ENCODE data around the gene ANO2.

Gene ANO2

DNA sequence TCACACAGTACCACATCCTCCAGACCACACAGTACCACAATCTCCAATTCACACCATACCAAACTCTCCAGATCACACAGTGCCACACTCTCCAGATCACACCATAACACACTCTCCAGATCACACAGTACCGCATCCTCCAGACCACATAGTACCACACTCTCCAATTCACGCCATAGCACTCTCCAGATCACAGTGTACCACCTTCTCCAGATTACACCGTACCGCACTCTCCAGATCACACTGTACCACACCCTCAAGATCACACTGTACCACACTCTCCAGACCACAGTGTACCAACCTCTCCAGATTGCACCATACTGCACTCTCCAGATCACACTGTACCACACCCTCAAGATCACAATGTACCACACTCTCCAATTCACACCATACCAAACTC lies 328.2 kb downstream of the ANO2 start:
- DNase-seq, result no peak

DNA sequence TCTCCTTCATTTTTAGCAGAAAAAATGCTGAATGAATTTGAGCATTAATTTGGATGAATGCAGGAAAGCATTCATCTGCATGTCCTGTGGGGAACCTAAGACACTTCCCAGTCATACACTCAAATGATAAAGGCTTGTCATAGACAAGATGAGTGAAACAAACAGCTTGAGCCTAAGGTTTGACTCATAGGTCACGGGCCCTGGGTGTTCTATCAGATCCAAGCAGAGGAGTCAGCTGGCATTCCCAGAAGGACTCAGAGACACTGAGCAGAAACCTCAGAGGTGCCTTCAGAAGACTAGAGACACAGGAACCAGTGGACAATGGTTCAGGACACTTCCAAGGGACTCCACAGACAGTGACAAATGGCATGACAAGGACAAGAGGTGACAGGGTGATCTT lies 329.3 kb downstream of the ANO2 start:
- no peak for DNase-seq

DNA sequence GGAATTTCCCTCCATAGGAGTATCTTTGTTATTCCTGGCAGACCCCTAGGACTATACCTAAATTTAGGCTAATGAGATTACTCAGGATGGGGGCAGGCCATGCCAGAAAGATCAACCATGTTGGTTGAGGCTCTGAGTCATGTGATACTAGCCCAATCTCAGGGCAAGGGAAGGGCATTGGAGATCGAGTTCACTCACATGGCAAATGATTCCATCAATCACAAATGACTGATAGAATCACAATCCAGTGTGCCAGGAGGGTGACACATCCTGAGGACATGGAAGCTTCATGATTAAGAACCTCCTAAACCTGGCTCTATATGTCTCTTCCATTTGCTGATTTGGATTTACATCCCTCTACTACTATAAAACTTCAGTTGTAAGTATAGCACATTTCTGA lies 330.8 kb downstream of the ANO2 start:
- no peak for DNase-seq

DNA sequence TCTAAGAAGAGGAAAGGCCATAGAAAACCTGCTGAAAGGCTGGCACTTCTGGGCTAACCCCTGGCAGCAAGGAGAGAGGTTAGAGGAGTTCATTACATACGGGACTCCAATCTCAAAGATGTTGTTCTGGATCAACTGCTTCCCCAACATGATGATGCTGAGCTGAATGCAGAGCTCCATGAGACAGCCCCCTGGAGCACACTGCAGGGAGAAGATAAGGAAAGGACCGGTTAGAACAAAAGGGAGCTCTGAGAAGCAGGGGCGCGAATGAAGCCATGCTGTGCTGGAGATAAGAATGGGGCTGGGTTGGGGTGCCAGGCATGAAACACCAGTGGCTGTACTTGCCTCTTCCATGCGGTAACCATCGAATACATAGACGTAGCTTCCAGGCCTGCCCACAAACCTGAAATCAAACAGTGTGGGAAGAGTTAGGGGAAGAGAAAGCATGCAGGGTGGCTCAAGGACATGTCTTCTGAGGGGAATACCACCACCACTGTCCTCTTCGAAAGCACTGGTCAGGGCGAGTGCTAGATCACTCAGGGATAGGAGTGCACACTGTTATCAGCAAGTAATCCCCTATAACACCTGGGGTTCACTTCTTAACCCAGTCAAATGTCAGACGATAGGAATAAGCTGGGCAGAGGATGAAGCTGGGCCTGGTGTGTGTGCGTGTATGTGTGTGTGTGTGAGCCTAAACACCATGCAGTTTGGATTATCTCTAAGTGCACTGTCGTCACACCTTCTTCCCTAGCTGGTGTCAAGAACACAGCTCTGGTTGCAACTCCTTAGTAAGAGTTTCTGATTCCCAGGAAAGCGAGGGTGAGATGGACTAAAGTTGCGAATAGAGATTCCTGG lies 332.3 kb downstream of the ANO2 start:
- no peak for DNase-seq

DNA sequence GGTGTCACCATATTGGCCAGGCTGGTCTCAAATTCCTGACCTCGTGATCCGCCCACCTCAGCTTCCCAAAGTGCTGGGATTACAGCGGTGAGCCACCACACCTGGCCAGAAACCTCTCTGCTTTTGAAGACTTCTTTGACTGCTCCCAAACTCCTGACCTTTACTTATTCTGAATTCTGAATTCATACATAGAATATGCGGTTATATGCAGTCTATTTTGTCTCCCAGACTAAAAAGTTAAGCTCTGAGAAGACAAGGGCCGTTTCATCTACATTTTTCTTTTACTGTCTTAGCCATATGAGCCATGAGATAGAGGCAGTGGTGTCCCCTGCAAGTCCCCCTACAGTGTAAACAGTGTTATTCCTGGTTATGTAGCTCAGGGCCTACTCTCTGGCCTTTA lies 333.9 kb downstream of the ANO2 start:
- DNase-seq, result no peak

DNA sequence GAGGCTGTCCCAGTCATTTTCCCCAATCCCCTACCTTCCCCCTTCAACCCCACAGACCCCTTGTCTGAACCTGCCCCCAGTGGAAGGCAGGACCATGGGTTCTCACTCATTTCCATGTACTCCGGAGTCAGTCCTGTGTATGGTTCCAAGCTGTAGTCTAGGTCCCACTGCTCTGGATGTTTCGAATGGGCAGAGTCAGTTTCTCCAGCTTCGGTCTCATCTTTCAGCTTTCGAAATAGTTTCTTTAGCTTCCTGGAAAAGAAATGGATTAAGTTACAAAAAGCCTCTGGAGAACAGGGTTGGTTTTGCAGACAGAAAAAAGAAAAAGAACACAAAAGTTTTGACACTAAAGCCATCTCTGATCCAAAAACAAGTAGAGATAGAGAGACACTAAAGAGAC lies 345.7 kb downstream of the ANO2 start:
- no peak for DNase-seq

DNA sequence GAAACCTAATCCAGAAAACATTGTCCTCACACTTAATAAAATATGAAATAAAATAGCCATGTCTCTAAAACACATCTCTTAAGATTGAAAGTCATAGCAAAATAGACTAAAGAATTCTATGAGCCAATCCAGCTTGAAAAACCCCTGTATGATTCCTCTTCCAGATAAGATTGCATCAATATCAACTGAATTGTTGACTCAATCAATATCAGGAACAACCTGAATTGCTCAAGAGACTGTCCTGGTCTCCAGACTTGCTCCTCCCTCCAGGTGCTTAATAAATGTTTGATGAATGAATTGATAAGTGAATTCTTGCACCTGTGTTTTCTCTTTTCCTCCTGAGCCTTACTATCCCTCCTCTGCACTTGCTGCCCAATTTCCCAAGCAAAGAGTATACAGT lies 351.1 kb downstream of the ANO2 start:
- no peak for DNase-seq

DNA sequence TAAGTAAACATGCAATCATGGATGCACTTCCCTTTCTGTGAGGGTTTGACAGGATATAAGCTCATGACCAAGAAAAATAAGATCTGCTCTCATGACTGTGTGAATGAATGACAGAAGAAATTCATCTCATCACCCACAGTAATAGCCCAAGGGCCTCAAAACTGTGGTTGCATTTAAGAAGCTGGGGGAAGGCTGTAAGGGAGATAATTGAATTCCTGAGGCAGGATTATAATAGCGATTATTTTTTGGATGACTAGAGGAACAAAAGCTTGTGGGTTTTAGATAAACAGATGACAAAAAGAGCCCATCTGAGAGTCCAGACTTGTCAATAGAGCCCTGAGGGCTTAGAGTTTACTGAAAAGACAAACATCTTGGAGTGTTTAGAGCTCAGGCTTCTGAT lies 352.0 kb downstream of the ANO2 start:
- no peak for DNase-seq

DNA sequence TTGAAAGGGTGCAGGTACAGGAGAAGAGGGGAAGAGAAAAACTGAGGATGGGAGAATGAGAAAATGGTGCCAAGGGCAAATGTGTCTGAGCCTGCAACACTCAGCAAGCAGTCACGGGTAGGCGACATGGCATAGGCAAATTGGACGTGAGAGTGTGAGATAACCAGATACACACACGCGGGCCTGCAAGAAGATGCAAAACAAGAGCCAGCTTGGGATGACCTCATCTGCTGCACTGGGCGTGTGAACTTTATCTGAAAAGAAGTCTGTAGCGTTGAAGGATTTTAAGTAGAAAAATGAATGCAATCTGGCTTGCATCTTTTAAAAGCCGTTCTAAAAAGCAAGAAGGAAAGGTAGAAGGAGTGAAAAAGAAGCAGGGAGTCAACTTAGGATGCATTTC lies 352.7 kb downstream of the ANO2 start:
- DNase-seq, result no peak

DNA sequence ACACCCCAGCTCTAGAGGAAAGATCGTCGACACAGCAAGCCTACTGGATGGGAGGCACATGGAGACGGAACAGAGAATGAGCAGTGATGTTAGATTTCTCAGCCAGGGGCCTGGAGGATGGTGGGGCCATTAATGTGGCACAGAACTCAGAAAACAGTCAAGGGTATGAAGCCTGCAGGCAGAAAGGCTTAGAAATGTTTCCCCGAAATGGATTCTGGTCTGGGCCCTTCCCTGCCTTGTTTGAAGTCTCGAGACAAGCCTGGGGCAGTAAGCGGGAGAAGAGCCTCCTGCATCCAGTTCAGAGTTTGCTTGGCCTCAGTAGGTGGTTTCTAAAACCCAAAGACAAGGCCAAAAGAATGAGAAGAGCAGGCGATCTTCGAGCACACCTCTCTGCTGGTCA lies 354.7 kb downstream of the ANO2 start:
- no peak for DNase-seq

DNA sequence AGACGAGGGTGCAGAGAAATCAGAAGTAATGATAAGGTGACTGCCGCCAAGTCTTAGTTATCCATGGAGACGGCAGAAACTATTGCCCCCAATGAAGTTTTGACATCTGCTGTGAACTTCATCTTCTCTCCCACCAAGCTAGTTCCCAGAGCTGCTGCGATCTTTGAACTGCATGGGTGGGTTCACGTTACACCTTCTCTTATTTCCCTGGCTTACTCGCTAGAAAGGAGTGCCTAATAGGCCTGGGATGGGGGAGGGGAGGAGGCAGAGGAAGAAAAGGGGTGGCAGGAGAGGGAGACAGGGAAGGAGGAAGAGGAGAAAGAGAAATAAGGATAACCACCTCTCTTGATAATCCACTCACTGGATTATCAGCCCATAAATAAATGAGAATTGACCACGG lies 356.0 kb downstream of the ANO2 start:
- DNase-seq, result no peak

DNA sequence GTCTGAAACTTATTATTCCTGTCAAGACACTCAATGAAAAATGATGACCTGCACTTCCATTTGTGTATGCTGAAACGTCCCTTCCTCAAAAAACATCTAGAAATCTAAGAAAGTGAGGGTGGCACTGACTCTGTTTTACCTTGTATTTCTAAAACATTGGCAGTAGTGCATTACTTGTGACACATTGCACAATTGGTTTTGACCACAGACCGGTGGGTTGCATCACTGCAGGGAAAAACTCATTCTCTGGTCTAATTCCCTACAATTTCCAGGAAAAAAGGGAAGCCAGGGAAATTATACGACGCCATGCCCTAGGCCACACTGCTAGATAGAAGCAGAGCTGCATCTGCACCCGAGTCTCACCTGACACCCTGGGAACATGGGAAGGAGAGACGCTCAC lies 356.5 kb downstream of the ANO2 start:
- no peak for DNase-seq

DNA sequence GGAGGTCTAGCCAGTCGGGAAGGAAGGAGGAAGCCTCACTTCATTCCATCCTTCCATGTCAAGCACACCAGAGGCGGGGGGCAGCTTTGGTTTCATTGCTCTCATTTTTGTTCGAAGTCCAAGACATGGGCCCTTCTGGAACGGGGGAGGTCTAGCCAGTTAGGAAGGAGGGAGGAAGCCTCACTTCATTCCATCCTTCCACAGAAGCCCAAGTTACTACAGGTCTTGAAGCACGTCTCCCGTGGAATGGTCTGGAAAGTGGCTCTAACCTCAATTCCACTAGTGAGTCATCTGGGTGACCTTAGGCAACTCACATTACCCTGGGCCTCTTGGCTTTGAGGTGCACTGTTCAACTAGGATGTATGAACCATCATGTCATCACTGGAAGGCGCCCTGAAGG lies 356.9 kb downstream of the ANO2 start:
- DNase-seq, result no peak

DNA sequence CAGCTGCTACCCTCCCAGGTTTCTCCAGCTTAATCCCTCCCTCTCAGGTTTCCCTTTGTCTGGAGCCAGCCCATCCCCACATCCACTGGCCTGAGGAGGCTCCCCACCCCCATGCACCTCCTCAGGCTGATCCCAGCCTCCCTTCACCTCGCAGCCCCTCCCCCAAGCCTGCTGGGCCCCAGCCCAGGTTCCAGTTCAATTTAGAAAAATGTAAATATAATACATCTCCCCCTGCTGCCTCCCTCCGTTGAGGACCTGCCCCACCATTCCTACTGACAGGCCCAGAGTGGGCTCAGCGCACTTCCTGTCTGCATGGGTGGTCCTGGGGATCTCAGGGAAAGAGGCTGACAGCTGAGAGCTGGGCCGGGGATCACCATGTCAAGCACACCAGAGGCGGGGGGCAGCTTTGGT lies 357.3 kb downstream of the ANO2 start:
- no peak for DNase-seq

DNA sequence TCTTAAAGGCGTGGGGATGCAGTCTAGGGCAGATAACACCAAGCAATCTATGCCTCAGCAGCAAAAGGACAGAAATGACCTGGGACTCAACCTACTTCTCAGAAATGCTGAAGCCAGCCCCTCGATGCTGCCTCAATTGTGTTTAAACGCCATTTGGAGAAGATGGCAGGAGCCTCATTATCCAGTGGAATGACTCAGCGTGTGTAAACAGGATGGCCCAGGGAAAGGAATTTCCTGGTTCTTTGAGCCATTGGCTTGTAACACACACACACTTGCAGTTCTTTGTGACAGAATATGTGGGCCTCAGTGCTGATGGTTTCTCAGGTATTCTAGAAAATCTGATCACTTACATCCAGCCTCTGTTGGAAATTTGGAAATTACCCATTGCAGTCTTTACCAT lies 358.9 kb downstream of the ANO2 start:
- DNase-seq, result no peak

DNA sequence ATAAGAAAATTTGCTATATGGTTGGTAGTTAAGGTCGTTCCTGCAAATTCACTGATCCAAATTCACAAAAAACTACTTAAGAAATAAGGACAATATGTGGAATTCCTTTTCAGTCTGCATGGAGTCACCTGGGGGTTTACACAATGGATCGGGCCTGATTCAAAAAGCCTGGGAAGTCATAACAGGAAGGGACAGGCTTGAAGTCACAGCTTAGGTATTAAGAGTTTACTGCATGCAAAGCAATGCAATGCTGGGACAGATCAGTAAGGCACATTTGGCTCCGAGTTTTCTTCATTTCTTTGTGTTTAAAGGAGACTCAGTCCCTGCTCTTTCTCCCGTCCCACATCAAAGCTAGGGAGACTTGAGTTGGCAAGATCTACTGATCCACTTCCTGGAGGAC lies 359.9 kb downstream of the ANO2 start:
- DNase-seq, result no peak

DNA sequence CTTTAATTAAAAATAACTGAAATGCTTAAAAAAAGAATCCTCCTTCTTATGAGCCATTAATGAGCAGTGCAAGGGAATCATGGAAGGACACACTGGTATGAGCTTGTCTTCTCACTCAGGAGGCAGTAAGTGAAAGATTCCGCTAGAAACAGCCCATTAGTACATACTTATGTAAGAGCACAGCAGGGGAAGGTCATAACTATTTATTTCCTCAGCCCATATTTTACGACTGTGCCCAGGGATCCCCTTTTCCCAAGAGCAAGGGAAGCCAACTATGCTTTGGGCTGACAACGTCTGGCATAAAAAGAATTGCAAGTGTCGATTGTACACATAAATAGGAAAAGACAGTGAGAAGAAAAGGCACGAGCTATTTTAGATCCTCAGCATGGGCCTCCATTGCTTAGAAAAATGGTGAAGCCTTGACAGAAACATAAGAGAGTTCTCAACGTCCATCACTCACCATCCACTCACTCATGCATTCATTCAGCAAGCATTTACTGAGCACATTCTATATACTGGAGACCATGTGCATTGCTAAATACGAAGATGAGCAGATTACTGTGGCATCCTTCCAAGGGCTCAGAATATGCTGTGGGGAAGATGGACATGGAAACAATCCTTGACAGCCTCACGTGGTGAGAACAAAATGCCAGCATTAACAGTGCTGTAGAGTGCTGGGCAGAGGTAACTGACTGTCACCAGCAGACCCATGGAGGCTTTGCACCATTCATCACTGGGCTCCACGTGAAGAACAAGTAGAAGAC lies 360.5 kb downstream of the ANO2 start:
- DNase-seq, result no peak

DNA sequence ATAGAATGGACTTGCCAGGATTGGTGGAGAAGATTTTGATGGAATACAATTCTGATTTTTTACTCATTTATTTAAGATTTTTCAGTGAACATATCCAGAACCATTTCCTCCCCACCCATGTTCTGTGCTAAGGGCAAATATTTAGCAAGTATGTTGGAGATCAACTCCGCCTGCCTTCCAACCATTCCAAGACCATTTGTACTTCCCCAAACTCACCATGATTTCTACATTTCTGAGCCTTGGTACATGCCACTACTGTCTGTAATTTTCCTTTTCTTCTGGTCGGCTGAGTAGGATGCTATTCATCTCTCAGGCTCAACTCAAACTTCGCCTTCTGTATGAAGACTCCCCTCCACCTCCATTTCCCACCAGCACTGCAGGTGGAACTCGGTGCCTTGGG lies 362.5 kb downstream of the ANO2 start:
- no peak for DNase-seq

DNA sequence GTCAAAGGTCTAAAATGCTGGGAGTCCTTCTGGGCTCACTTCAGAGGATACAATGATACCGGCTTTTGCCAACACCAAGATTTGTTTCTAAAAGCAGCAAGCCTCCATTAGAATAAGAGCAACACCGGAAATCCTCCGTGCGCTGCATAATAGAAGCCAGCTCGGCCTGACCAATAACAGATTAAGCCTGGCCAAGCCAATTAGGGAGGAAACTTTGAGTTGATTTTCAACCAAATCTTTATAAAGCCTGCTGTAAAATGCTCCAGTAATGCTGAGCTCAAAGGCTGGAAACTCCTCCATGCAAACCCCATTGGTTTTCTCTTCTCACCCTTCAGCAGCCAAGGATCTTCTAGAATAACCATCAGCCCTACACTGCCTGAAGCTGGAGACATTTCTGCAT lies 363.0 kb downstream of the ANO2 start:
- peak in 1 of 14 donors; percentile 2 for DNase-seq

DNA sequence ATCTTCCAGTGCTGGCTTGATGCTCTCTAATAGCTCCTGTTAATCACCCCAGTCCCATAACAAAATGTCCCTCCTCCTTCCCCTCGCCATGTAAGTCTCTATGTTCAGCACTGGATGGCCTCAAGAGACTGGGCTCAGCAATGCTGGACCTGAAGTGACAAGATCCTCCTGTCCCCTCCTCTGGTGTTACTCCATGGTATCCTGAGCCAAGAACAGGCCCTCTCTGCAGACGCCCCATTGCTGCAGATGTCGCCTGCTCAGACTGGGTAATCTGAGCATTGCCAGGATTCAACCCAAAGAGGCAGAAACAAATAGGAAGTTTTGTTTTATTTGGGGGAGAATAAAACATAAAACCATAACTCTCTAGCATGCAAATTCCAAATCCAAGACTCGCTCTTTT lies 363.4 kb downstream of the ANO2 start:
- DNase-seq, result no peak

DNA sequence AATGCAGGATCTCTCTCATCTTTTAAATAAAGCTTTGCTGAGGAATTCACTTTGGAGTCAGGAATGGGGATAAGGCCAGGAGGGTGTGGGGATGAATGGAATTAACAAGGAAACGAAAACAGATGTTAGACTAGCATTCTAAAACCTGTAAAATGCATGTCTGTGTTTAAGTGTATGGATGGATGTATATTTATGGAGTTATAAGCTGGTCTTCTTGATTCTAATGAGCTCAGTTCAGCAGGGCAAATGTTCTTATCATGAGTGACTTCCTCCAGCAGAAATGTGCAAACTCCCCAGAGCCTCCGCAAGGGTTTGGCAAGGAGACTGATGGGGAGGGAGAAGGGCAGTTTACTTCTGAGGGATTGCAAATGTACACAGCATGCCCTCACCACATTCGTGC lies 364.0 kb downstream of the ANO2 start:
- DNase-seq, result no peak

DNA sequence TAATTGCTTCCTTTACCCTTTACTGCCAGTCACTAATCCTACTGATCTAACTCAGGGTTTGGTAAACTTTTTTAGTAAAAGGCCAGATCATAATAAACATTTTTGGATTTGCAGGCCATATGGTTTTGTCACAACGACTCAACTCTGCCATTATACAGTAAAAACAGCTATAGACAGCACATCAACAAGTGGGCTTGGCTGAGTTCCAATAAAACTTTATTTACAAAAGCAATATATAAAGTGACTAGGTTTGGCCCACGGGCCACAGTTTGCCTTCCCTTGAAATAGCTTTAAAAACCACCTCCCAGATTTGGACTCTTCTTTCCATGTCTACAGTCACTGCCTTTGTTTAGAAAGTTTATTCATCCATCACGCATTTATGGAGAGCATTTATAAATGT lies 366.3 kb downstream of the ANO2 start:
- DNase-seq, result no peak

DNA sequence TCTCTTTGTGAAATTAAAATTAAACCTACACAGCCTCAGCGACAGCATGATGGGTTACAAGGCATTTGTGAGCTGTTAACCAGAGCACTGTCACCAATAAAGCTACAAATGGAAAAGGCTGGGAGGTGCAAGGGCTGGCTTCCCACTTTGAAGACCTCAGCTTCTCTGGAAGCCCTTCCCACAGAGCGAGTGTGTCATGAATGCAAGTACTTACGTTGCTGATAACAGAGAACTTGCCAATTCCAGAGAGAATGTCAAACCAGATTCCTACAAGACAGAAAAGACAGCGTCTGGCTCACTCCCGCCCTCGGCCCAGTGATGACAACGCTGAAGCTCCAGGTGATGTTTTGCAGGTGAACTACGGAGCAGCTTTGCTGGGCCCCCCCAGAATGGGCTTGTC lies 367.3 kb downstream of the ANO2 start:
- no peak for DNase-seq

DNA sequence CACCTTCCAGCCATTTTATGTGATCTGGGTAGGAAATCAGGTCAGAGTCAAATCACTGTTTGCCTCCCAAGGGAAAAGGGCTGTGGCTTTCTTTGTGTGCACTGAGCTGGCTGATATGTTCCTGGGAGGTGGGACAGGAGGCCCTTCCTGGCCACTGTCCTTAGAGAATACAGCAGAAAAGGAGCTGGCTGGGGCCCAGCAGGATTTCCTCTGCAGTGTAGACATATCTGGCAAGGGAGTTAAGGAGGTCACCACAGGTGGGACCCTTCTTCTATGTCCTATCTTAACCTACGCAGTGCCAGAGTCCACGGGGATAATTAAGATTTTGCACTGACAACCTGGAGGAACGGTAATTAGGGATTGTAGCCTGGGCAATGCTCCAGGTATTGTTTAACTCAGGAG lies 367.8 kb downstream of the ANO2 start:
- DNase-seq, result no peak

Data from C1 segment of cervical spinal cord (tissue), 14 donors.